Vagina (tissue), 2 donors: Measurements from ENCODE around the gene ATP2A3.

Experiments
- CTCF ChIP-seq, 3 experiments: fragments of 450-650 bp in 2 of 3; fragments of 200-600 bp in 1 of 3; sonication (generic) in 1 of 3; IDR thresholded peaks; one replicate each; pipeline ENCODE4 v1.5.1; 2017 to 2019; ENCODE audit warnings: antibody characterized with exemption in 3 of 3, mild to moderate bottlenecking in 2 of 3, moderate library complexity in 2 of 3
- POLR2AphosphoS5 ChIP-seq, 2 donors: sonication (generic); formaldehyde crosslinking; IDR thresholded peaks; one replicate each; pipeline ENCODE4 v1.9.0; 2017; ENCODE audit warnings: antibody characterized with exemption in 2 of 2, mild to moderate bottlenecking in 2 of 2, low read depth in 1 of 2; ENCODE audit not compliant: insufficient read depth in 1 of 2

DNA sequence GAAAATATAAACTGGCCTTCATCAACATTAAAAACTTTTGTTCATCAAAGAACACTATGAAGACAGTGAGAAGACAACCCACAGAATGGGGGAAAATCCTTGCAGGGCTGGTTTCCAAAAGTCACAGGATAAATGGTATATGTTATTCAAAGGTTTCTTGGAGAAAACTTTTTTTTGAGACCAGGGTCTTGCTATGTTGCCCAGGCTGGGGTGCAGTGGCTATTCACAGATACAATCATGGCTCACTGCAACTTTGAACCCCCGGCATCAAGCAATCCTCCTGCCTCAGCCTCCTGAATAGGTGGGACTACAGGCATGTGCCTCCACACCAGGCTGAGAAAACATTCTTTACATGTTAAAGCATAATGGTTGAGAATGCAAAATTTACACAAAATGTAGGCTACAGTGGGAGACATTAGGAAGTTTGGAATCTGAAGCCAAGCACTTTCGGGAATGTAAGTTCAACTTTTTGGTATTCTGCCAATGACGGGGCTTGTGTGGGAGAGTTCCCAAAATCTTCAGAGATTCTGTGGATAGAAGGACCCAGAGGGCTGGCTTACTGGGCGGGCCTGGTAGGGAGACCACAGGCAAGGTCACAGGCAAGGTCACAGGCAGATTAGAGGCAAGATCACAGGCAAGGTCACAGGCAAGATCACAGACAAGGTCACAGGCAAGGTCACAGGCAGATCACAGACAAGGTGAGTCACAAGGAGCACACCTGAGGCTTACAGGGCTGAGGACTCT is 24.2 kb upstream of the ATP2A3 start:
- TF ChIP-seq CTCF (IDR thresholded peaks at IDR 0.05) (no peak), POLR2AphosphoS5 (IDR thresholded peaks at IDR 0.05; ENCODE audit: insufficient read depth in 1 of 2, low read depth in 1 of 2) (no peak)
